ENCODE data around the gene GARNL3.

GARNL3 gene

GRCh38 chr9:127237801-127238200, 26.8 kb upstream of the GARNL3 start:
- no peak for DNase-seq (ENCODE audit: low spot score)

GRCh38 chr9:127241354-127241753, 23.2 kb upstream of the GARNL3 start:
- no peak for DNase-seq (ENCODE audit: low spot score)

DNA sequence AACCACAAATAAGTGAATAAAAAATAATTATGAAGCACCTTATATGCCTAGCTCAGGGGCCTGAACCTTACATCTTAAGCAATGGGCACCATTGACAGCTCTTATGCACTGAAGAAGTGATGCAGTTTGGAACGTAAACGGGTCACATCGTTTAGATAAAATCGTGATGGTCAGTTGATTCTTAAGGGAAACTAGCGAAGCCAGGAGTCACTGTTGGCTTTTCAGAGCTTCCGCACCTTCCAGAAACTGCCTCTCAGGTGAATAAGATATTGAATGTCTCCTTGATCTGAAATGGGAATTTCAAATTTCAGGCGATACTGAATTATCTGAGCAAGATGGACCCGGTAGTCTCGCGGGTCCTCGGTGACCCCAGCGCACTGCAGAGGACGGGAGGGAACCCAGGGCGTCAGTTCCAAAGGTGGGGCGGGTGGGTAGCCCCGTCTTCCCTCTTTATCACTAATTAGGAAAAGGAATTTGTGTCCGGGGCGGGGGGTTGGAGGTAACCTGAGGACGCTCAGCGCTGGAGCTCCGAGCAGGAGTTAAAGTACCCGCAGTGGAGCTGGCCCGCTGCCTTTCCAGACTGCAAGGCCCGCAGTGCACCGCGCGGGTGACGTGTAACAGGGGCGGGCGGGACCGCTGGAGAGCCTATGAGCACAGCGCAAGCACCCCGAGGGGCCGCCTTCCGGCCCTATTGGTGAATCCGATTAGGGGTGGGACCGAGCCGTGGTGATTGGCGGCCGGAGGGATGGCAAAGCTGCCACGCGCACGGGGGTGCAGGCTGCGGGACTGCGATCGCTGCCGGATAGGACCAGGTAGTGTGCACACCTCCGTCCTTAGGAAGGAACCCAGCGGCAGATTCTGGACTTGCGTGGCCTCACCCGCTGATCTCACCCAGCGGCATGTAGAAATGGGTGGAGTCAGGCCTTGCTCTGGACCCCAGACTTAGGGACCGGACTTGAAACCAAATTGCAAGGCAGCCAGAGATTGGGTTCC, 19.7 kb upstream of the GARNL3 start:
- peak; percentile 93 for DNase-seq (ENCODE audit: low spot score)

GRCh38 chr9:127245637-127246164, 18.9 kb upstream of the GARNL3 start:
- no peak for DNase-seq (ENCODE audit: low spot score)

DNA sequence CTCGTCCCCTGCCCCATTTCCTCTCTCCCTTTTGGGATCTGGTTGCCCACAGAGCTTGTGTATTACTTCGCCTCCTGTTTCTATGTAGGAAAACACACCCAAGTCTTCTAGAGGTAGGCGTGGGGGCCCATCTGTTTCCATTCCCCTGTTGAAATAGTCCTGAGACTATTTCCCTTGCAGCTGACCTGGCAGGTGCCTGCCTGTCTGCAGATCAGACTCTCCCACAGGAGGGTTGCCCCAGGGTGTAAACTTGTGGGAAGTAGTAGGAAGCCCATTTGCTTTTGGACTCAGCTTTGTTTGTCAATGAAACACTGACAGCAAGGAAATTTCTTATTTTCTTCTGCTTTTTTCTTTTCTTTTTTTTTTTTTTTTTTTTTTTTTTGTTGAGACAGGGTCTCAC, 16.3 kb upstream of the GARNL3 start:
- no peak for DNase-seq (ENCODE audit: low spot score)

DNA sequence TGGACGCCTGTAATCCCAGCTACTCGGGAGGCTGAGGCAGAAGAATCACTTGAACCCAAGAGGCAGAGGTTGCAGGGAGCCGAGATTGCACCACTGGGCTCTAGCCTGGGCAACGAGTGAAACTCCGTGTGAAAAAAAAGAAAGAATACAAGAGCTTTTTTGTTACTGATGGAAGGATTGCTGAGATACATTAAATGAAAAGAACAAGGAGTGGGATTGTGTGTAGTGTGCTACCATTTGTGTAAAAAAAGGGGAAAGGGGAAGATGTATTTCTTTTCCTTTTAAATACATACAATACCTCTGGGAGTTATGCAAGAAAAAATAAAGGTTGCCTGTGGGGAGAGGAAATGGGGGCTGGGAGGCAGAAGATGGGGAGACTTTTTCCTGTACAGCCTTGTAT, 14.7 kb upstream of the GARNL3 start:
- no peak for DNase-seq (ENCODE audit: low spot score)

- no peak for DNase-seq (ENCODE audit: low spot score)
Observed at GRCh38 chr9:127250896-127251391, 13.6 kb upstream of the GARNL3 start.

GRCh38 chr9:127252410-127253318, 11.9 kb upstream of the GARNL3 start:
- DNase-seq (ENCODE audit: low spot score), result no peak

- no peak for DNase-seq (ENCODE audit: low spot score)
Observed at GRCh38 chr9:127253446-127253845, 11.1 kb upstream of the GARNL3 start.

DNA sequence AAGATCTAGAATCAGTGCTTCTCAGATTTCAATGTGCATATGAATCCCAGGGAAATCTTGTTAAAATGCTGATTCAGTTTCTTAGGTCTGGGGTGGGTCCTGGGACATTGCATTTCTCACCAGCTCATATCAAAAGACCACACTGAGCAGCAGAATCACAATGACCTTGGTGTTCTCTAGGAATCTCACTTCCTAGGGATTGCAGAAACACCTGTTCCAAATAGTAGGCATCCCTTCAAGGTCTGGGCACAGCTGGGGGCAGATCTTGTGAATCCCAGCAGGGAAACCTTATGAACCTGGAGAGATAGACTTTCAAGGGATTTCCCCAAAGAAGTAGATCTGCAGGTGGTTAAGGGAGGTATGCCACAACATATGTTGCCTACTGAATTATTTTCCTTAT, 8.9 kb upstream of the GARNL3 start:
- DNase-seq (ENCODE audit: low spot score), result no peak

DNA sequence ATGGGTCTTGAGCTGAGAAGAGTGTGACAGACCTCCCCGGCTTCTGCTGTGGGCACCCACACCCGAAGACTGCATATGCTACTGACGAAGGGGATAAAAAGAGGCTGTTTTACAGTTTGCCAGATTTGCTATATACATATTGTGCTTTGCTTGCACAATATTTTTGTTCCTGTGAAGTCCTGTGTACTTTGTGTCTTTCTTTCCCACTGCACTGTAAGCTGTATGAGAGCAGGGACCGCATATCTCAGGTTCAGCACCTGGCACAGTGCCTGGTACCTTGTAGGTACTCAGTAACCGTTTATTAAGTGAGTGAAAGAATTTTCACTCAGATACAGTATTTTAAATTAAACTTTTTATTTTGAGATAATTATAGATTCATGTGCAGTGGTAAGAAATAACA, 8.2 kb upstream of the GARNL3 start:
- DNase-seq (ENCODE audit: low spot score), result no peak

DNA sequence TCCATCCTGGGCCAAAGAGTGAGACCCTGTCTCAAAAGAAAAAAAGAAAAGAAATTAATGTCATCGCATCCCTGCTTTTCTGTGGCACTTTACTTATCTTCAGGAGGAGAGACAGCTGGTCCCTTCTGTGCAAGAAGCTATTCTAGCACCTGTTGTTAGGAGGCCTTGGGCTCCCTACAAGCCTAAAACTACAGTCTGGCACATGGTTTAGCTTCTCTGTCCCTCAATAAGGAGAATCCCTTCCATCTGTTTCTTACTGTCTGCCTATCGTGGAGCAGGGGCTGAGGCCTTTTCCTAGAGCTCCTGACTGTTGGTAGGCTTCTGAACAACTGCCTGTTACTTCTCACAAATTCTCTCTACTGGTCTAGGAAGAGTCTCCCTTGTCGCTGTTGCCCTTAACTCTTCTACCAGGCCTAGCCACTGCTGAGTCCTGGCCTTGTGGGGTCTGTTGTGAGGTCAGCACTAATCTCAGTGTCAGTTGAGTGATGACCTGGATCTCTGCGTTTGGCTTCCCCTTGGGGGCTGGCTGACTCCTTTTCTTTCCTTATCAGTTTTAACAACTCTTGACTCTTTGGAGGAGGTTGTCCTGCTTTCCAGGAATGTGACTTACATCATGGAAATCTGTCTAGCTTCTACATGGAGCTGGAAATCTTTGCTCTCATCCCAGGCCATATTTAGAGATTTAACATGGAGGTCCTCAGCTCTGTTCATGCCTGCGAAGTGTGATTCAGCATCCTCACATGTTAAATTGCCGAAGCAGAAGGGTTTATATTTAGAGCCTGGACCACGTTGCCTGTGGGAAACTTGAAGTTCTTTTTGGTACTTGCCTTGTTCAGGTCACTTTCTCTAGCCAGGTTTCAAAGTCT, 5.7 kb upstream of the GARNL3 start:
- no peak for DNase-seq (ENCODE audit: low spot score)

DNA sequence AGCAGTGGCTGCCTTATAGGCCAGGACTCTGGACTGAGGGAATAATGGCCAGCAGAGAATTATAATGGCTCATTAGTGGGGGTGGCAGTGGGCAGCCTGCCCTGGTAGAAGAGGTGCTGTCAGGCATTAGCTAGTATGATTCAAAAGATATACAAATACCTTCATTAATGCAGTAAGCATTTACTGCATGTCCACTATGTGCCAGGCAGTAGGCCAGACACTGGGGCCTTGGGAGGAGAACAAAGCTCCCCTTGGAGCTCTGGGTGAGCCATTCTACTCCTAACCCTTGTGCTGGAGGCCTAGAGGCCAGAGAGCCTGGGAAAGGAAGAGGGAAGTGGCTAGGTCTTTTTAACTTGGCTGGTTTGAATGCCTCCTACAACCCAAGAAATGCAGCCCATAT, 2.0 kb upstream of the GARNL3 start:
- DNase-seq (ENCODE audit: low spot score), result no peak

GRCh38 chr9:127263237-127263636, 1.3 kb upstream of the GARNL3 start:
- DNase-seq (ENCODE audit: low spot score), result no peak

GRCh38 chr9:127263664-127264063, 910 bp upstream of the GARNL3 start:
- DNase-seq (ENCODE audit: low spot score), result no peak

GRCh38 chr9:127267793-127268525, 3.4 kb downstream of the GARNL3 start:
- DNase-seq (ENCODE audit: low spot score), result no peak

DNA sequence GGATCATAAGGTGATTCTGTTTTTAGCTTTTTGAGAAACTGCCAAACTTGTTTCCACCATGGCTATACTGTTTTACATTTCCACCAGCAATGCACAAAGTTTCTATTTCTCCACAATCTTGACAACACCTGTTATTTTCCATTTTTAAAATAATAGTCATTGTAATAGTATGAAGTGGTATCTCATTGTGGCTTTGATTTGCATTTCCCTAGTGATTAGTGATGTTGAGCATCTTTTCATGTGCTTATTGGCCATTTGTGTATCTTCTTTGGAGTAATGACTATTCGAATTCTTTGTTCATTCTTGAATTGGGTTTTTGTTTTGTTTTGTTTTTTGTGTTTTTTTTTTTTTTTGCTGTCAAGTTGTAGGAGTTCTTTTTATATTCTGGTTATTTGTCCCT, 4.9 kb downstream of the GARNL3 start:
- no peak for DNase-seq (ENCODE audit: low spot score)

GRCh38 chr9:127273326-127273725, 8.8 kb downstream of the GARNL3 start:
- DNase-seq (ENCODE audit: low spot score), result no peak

- no peak for DNase-seq (ENCODE audit: low spot score)
Observed at GRCh38 chr9:127277099-127277498, 12.5 kb downstream of the GARNL3 start.

- no peak for DNase-seq (ENCODE audit: low spot score)
Observed at GRCh38 chr9:127277770-127278169, 13.2 kb downstream of the GARNL3 start.

DNA sequence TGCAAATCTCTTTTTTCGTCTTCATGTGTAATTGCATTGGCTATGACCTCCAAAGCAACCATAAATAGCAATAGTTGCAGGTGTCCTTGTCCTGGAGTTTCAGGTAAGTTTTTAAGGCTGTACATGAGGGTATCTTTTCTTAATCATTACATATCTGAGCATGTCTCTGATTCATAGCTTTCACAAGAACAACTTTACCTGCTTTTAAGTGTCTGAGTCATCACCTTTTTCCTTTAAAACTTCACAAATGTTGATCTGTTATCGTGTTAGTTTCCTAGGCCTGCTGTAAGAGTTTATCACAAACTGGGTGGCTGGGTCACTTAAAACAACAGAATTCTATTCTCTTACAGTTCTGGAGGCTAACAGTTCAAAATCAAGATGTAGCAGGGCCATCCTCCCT, 13.8 kb downstream of the GARNL3 start:
- DNase-seq (ENCODE audit: low spot score), result no peak
